Retinal pigment epithelial cell (primary cell): ENCODE results near the gene FHL5.
"Not testable (repeated sequence)": the region's sequence is repeated elsewhere in the genome, so short reads cannot be mapped to it uniquely, and the experiment has no call there.

Source experiments
- DNase-seq: peaks from one replicate; pipeline ENCODE4 v3.0.0-alpha.2; 2010; ENCODE audit warnings: low read depth
- H3K4me3 ChIP-seq: 2 replicates; pipeline ENCODE4 v1.5.1; 2011; ENCODE audit warnings: mild to moderate bottlenecking, low read length, control low read depth, moderate library complexity
- CTCF ChIP-seq: conservative IDR thresholded peaks from 2 replicates; pipeline ENCODE4 v1.5.1; 2011; ENCODE audit warnings: low read depth, low read length, control low read depth, inconsistent platforms

Gene FHL5

GRCh38 chr6:96532399-96532798 lies 30.5 kb upstream of the FHL5 start:
- no peak for TF ChIP-seq CTCF
- DNase-seq = no peak

GRCh38 chr6:96537726-96538125 lies 25.2 kb upstream of the FHL5 start:
- no peak overlapping the region for H3K4me3 ChIP-seq
- no peak for DNase-seq
- no peak for TF ChIP-seq CTCF

More at GRCh38 chr6:96532399-96532798, 30.5 kb upstream of the FHL5 start:
- no peak overlapping the region for H3K4me3 ChIP-seq

- DNase-seq = no peak
- TF ChIP-seq CTCF = peak; percentile 61
- no peak overlapping the region for H3K4me3 ChIP-seq
Observed at GRCh38 chr6:96542702-96543101, 20.2 kb upstream of the FHL5 start.

- H3K4me3 ChIP-seq = no peak overlapping the region
- no peak for TF ChIP-seq CTCF
- no peak for DNase-seq
Observed at GRCh38 chr6:96545882-96546281, 17.0 kb upstream of the FHL5 start.

- TF ChIP-seq CTCF = no peak
- no peak overlapping the region for H3K4me3 ChIP-seq
- no peak for DNase-seq
Observed at GRCh38 chr6:96547654-96548053, 15.3 kb upstream of the FHL5 start.

- no peak for DNase-seq
- H3K4me3 ChIP-seq = no peak overlapping the region
- no peak for TF ChIP-seq CTCF
Observed at GRCh38 chr6:96554558-96554957, 8.4 kb upstream of the FHL5 start.

- H3K4me3 ChIP-seq, DNase-seq: not testable (repeated sequence)
Observed at GRCh38 chr6:96559740-96560139, 3.2 kb upstream of the FHL5 start.

GRCh38 chr6:96563853-96564252 lies 925 bp downstream of the FHL5 start:
- no peak overlapping the region for H3K4me3 ChIP-seq
- no peak for DNase-seq
- TF ChIP-seq CTCF = no peak
